ENCODE data around the gene STAT3.

DNA sequence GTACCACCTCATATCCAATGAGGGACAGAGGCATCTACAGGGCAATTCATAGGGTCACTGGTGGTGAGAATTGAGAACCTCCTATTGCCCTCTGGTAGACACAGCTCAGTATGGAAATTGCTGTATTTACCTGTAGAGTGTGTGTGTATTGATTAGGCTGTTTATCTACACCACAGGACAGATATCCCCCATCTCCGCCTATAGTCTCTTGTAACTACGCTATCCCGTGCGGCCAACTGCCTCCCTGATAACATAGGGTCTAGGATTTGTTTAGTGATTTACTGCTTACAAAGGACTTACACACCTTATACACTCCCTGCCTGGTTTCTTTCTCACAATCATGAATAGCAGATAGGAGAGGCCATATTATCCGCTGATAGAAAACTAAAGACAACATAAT, 1.7 kb upstream of the STAT3 start:
- no peak for TF ChIP-seq CTCF (IDR thresholded peaks at IDR 0.05; ENCODE audit: extremely low read depth in 1 of 2, insufficient read depth in 1 of 2, low read depth in 1 of 2, low read length in 2 of 2)
- TF ChIP-seq EZH2 (IDR thresholded peaks at IDR 0.05; ENCODE audit: borderline replicate concordance, low read depth, low read length, severe bottlenecking) = no peak
- TF ChIP-seq GATA2 (IDR thresholded peaks at IDR 0.05; ENCODE audit: insufficient read depth, insufficient read length, low read depth, low read length) = no peak
- TF ChIP-seq POLR2A (IDR thresholded peaks at IDR 0.05; ENCODE audit: low read depth, low read length) = no peak
- TF ChIP-seq FOS (IDR thresholded peaks at IDR 0.05; ENCODE audit: borderline replicate concordance, insufficient read depth, low read length) = no peak
- TF ChIP-seq MYC (IDR thresholded peaks at IDR 0.05; ENCODE audit: low read depth, low read length) = no peak
